ENCODE results near the gene PACC1.
"Not testable (repeated sequence)": the region's sequence is repeated elsewhere in the genome, so short reads cannot be mapped to it uniquely, and the experiment has no call there.

GRCh38 chr1:212321031-212321430 lies 93.7 kb downstream of the PACC1 start:
- TF ChIP-seq CTCF (conservative IDR thresholded peaks at IDR 0.05); EZH2 (IDR thresholded peaks at IDR 0.05; ENCODE audit: low read depth): not testable (repeated sequence)
